ENCODE data around the gene CNIH4.

Gene CNIH4

DNA sequence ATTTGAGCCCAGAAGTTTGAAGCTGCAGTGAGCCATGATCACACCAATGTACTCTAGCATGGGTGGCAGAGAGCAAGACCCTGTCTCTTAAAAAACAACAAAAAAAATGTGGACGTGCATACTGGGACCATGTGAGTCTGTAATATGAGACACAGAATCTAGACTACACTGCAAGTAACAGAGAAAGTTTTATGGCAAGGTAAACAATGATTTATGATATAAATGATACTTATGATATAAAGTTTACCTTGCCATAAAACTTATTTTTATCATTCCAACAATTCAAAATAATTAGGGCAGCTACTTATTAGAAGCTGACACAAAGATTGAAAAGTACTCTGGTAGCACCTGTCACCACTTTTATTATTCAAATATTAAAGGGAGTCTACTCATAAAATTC, 43.2 kb downstream of the CNIH4 start:
- H3K27me3 ChIP-seq = no peaks in the 10 kb centered on the region
- H3K36me3 ChIP-seq = peaks cover 99% of the 10 kb centered on the region
- no peak overlapping the region for H3K4me3 ChIP-seq (ENCODE audit: low read depth in 1 of 2, low read length in 1 of 2)
- H3K27ac ChIP-seq = no peak overlapping the region
- H3K4me1 ChIP-seq (ENCODE audit: control insufficient read depth in 1 of 2, insufficient read depth in 1 of 2, low read depth in 1 of 2, low read length in 1 of 2) = no peaks in the 10 kb centered on the region
- TF ChIP-seq, protein P1, sequence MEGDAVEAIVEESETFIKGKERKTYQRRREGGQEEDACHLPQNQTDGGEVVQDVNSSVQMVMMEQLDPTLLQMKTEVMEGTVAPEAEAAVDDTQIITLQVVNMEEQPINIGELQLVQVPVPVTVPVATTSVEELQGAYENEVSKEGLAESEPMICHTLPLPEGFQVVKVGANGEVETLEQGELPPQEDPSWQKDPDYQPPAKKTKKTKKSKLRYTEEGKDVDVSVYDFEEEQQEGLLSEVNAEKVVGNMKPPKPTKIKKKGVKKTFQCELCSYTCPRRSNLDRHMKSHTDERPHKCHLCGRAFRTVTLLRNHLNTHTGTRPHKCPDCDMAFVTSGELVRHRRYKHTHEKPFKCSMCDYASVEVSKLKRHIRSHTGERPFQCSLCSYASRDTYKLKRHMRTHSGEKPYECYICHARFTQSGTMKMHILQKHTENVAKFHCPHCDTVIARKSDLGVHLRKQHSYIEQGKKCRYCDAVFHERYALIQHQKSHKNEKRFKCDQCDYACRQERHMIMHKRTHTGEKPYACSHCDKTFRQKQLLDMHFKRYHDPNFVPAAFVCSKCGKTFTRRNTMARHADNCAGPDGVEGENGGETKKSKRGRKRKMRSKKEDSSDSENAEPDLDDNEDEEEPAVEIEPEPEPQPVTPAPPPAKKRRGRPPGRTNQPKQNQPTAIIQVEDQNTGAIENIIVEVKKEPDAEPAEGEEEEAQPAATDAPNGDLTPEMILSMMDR (IDR thresholded peaks at IDR 0.05) = no peak
- peaks cover 7% of the 10 kb centered on the region for H3K9me3 ChIP-seq

DNA sequence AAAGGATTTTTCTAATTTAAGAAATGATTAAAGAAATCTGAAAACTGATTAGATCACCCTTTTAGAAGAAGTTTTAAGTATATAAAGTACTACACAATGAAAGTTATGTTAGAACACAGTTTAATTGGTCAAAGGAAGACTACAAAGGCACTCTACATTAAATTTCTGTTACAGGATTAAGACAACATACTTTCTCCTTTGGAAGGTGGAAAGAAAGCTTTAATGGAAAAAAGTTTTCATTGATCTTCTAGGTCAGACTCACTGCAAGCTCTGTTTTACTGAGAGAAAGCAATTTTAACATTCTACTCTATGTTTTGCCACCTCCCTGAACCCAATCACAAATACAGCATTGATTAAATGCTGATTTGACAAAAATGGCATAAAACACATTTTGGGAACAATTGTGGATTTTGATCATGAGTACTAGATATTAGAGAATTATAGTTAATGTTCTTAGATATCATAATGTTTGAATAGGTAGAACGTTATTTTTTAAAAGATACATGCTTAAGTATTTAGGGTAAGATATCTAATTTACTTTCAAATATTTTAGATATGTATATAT, 45.9 kb downstream of the CNIH4 start:
- TF ChIP-seq, protein P1 (IDR thresholded peaks at IDR 0.05) = no peak
- Histone ChIP-seq H3K36me3 (peaks cover 94% of the 10 kb centered on the region), H3K9me3 (peaks cover under 1% of the 10 kb centered on the region), H3K4me1 (ENCODE audit: control insufficient read depth in 1 of 2, insufficient read depth in 1 of 2, low read depth in 1 of 2, low read length in 1 of 2) (no peaks in the 10 kb centered on the region), H3K4me3 (ENCODE audit: low read depth in 1 of 2, low read length in 1 of 2) (no peak overlapping the region), H3K27ac (peak overlapping the region; percentile 21), H3K27me3 (no peaks in the 10 kb centered on the region)

DNA sequence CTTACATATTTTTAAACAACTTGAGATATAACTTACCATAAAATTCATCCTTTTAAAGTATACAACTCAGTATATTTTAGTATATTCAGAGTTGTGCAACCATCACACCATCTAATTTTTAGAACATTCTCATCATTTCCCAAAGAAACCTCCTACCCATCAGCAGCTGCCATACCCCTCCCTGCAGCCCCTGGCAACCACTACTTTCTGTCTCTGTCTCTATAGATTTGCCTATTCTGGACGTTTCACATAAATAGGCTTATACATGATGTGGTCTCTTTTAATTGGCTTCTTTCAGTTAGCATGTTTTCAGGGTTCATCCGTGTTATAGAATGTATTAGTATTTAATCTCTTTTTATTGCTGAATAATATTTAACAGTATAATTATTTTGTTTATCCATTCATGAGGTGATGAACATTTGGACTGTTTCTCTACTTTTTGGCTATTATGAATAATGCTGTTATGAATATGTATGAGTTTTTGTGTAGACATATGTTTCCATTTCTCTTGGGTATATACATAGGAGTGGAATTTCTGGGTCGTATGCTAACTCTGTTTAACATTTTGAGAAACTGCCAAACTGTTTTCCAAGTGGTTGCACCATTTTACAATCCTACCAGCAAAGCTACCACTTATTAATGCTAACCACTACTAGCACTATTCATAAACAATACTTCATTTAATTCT, 48.4 kb downstream of the CNIH4 start:
- TF ChIP-seq, protein P1 (IDR thresholded peaks at IDR 0.05) = no peak
- H3K4me1 ChIP-seq (ENCODE audit: control insufficient read depth in 1 of 2, insufficient read depth in 1 of 2, low read depth in 1 of 2, low read length in 1 of 2) = no peaks in the 10 kb centered on the region
- peak overlapping the region; percentile 7 for H3K27ac ChIP-seq
- peaks cover 93% of the 10 kb centered on the region for H3K36me3 ChIP-seq
- H3K9me3 ChIP-seq = no peaks in the 10 kb centered on the region
- no peaks in the 10 kb centered on the region for H3K27me3 ChIP-seq
- no peak overlapping the region for H3K4me3 ChIP-seq (ENCODE audit: low read depth in 1 of 2, low read length in 1 of 2)

DNA sequence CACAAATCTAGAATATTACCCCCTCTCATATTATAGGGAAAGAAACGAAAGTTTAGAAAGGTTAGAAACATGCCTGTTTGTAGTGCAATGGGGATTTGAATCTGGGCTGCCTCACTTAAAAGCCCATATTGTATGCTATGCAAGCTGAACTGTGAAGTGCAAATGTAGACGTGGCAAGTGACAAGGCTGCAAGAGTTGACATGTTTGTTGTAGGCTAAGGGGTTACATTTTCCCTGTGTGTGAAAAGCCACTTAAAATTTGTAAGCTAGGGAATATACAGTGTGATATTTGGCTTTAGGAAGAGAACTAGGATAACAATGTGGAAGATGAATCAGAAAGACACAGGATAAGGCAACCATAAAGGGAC, 48.9 kb downstream of the CNIH4 start:
- Histone ChIP-seq H3K4me3 (ENCODE audit: low read depth in 1 of 2, low read length in 1 of 2) (no peak overlapping the region), H3K27ac (peak overlapping the region; percentile 7), H3K4me1 (ENCODE audit: control insufficient read depth in 1 of 2, insufficient read depth in 1 of 2, low read depth in 1 of 2, low read length in 1 of 2) (no peaks in the 10 kb centered on the region), H3K9me3 (no peaks in the 10 kb centered on the region), H3K36me3 (peaks cover 93% of the 10 kb centered on the region), H3K27me3 (no peaks in the 10 kb centered on the region)
- TF ChIP-seq, protein P1 (IDR thresholded peaks at IDR 0.05) = no peak

DNA sequence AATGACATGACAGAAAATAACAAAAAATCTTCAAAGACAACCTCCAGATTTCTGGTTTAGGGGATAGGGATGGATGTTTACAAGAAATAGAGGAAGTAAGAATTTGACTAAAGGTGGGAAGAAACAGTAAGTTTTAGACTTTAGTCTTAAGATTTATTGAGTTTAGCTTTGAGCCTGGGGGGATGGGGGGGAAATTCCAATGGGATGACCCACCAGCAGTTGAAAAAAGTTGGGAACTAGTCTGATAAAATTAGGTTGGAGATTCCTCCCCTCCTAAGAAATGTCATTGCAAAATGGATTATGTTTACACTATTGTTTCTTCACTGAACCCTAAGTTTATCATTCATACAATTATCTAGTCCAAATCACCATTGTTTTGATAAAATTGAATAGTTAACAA, 49.5 kb downstream of the CNIH4 start:
- Histone ChIP-seq H3K4me1 (ENCODE audit: control insufficient read depth in 1 of 2, insufficient read depth in 1 of 2, low read depth in 1 of 2, low read length in 1 of 2) (no peaks in the 10 kb centered on the region), H3K27ac (no peak overlapping the region), H3K27me3 (no peaks in the 10 kb centered on the region), H3K4me3 (ENCODE audit: low read depth in 1 of 2, low read length in 1 of 2) (no peak overlapping the region), H3K36me3 (peaks cover 93% of the 10 kb centered on the region), H3K9me3 (no peaks in the 10 kb centered on the region)
- TF ChIP-seq, protein P1 (IDR thresholded peaks at IDR 0.05) = no peak
